Cardiac fibroblast (primary cell): ENCODE measurements around the gene LRIF1.

Experiments
- DNase-seq, 2 donors: peaks; one replicate each; pipeline versions ENCODE4 v3.0.0 to v3.0.0-alpha.2; 2010; ENCODE audit warnings: low read depth in 2 of 2
- H3K4me3 ChIP-seq, 2 donors: replicated peaks in 1 of 2; 1 replicate in 1 of 2; 2 replicates in 1 of 2; pipeline ENCODE4 v1.5.1; 2011; ENCODE audit warnings: low read depth in 2 of 2, low read length in 2 of 2, mild to moderate bottlenecking in 2 of 2, moderate library complexity in 1 of 2
- TF ChIP-seq, protein P1 (sequence below): IDR thresholded peaks from one replicate; pipeline ENCODE4 v1.5.1; 2011; ENCODE audit warnings: low read depth, mild to moderate bottlenecking, low read length, inconsistent platforms

Gene LRIF1

GRCh38 chr1:110928904-110929303 lies 34.8 kb downstream of the LRIF1 start:
- TF ChIP-seq, protein P1, sequence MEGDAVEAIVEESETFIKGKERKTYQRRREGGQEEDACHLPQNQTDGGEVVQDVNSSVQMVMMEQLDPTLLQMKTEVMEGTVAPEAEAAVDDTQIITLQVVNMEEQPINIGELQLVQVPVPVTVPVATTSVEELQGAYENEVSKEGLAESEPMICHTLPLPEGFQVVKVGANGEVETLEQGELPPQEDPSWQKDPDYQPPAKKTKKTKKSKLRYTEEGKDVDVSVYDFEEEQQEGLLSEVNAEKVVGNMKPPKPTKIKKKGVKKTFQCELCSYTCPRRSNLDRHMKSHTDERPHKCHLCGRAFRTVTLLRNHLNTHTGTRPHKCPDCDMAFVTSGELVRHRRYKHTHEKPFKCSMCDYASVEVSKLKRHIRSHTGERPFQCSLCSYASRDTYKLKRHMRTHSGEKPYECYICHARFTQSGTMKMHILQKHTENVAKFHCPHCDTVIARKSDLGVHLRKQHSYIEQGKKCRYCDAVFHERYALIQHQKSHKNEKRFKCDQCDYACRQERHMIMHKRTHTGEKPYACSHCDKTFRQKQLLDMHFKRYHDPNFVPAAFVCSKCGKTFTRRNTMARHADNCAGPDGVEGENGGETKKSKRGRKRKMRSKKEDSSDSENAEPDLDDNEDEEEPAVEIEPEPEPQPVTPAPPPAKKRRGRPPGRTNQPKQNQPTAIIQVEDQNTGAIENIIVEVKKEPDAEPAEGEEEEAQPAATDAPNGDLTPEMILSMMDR, result no peak

DNA sequence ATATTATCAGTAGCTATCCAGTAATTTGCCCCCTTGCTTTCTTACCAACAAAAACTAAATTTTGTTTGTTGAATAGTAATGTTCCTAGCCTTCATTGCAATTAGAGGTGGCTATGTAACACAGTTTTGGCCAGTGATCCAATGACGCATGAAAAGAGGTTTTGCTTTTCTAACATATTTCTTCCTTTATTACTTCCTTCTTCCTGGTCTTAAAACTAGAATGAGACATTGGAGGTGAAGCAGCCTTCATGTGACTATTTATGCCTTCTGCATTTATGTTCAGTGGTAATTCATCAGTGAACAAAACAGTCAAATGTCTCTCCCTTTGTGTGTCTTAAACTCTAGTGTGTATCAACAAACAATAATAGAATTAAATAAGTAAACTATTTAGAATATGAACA lies 35.5 kb downstream of the LRIF1 start:
- H3K4me3 ChIP-seq, result no peak overlapping the region
- DNase-seq, result no peak
- TF ChIP-seq, protein P1, result no peak

More at GRCh38 chr1:110928904-110929303, 34.8 kb downstream of the LRIF1 start:
- no peak overlapping the region for H3K4me3 ChIP-seq
- no peak for DNase-seq

GRCh38 chr1:110927484-110928075 lies 36.1 kb downstream of the LRIF1 start:
- TF ChIP-seq, protein P1, result no peak
- DNase-seq, result peak in 1 of 2 donors; percentile 18
- H3K4me3 ChIP-seq, result no peak overlapping the region

DNA sequence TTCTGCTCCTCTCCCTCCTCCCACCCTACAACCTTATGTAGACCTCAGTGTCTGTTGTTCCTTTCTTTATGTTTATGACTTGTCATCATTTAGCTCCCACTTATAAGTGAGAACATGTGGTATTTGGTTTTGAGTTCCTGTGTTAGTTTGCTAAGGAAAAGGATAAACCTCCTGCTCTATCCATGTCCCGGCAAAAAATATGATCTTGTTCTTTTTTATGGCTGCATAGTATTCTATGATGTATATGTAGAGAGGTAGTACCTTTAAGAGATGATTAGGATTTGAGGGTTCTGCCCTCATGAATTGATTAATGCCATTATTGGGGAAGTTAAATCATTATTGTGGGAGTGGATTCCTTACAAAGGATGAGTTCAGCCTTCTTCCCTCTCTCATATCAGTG lies 41.8 kb downstream of the LRIF1 start:
- DNase-seq, result no peak
- TF ChIP-seq, protein P1, result no peak
- H3K4me3 ChIP-seq, result no peak overlapping the region

GRCh38 chr1:110918016-110918415 lies 45.7 kb downstream of the LRIF1 start:
- no peak overlapping the region for H3K4me3 ChIP-seq
- TF ChIP-seq, protein P1, result no peak
- no peak for DNase-seq

DNA sequence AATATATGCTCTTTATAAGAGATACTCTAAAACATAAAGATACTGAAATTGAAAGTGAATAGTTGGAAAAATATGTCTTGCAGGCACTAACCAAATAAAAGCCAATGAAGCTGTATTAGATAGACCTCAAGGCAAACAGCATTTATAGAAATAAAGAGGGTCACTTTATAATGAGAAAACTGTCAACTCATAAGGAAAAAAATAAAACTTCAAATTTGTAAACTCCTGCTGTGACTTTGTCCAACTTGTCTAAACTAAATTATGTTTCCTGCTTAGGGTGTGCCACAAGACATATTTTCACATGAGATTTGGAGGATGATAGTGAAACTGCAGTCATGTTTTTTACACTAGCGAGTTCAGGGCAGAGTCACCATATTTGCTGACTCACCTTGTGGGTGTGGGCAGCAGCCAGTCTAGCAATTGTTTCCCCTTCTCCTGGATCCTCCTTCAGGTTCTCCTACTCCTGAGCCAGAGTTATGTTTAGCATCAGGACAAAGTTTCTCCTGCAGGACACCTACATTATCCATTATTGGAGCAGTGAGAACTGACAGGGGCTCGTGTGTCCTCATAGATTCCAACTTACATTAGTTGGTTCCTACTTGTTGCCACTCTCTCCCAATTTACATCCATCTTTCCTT lies 46.9 kb downstream of the LRIF1 start:
- DNase-seq, result peak; percentile 6 to 52

More for the DNA sequence above, 46.9 kb downstream of the LRIF1 start:
- TF ChIP-seq, protein P1, result no peak
- no peak overlapping the region for H3K4me3 ChIP-seq
